Measurements from ENCODE around the gene EBF3.
"Not testable (repeated sequence)": the region's sequence is repeated elsewhere in the genome, so short reads cannot be mapped to it uniquely, and the experiment has no call there.

Gene EBF3

DNA sequence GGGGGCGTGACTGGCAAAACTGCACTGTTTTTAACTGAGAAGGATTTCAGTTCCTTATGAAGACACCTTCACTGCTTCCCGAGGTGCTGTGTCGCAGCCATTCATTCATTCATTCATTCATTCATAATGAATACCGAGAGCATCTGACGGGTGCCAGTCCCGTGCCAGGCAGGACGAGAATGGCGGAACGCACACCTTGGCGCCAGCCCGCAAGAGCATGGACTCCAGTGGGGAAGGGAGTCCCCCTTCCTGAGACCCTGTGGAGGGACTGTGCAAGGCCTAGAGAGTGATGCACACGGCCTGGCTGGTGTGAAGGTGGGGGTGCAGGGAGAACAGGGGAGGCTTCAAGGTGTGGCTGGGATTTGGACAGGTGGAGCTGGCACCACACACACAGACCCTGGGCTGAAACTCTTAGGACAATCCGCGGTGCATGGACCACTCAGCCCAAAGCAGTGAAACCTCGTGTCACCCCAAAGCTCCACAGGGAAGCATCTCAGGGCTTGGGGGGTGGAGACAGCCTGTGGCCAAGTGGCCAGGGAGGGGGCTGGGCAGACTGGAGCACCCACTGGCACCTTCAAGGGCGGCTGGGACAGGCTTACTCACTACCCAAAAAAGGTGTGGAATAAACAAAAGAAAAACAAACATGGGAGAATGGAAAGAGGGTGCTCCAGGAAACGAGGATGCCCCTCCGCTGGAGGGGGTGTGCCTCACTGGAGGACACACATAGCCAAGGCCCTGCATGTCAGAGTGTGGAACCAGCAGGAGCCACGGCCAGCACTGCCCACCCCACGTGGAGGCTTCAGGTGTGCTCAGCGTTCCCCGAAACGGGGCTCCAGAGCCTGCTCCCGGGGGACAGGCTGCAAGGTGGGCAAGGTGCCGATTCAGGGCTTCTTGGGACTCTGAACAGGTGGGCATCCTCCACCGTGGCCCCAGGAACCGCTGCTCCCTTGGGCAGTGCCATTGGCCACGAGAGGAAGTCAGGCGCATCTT, 37.7 kb downstream of the EBF3 start:
- DNase-seq, result no peak

DNA sequence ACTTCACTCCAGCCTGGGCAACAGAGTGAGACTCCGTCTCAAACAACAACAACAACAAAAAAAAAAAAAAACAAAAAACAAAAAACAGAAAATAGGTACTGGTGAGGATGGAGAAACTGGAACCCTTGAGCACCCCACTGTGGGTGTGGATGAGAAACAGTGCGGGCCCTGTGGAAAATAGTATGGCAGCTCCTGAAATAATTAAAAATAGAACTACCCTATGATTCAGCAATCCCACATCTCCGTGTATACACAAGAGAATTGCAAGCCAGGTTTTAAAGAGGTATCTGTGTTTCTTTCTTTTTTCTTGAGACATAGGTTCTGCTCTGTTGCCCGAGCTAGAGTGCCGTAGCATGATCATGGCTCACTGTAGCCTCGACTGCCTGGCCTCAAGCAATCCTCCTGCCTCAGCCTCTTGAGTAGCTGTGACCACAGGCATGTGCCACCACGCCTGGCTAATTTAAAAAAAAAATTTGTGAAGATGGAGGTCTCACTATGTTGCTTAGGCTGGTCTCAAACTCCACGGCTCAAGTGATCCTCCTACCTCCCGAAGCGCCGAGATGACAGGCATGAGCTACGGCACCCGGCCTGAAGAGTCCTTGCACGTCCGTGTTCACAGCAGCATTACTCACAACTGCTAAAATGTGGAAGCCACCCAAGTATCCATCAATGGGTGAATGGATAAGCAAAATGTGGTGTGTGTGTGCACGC, 39.5 kb downstream of the EBF3 start:
- DNase-seq, result no peak

DNA sequence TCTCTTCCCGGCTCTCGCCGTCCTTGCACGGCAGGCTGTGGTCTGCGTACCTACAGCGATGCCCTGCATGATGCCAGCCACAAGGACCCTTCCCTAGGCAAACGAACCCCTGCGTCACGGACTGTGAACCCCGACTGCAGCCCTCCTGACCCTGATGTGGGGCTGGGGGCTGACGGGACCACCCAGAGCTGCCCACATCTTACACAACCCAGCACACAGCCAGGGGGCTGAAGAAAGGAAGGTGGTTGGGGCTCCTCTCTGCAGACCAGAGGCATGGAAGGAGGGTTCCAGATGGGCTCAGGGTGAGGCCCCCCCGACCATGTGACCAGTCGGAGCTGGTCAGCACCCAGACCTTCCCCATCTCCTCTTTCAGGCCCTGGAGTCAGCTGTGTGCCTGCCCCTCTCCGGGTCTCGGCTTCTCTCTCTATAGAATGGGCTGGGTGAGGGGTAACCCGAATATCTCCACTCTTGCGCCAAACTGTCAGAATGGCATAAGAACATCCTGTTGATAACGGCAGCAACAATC, 41.4 kb downstream of the EBF3 start:
- DNase-seq, result no peak

DNA sequence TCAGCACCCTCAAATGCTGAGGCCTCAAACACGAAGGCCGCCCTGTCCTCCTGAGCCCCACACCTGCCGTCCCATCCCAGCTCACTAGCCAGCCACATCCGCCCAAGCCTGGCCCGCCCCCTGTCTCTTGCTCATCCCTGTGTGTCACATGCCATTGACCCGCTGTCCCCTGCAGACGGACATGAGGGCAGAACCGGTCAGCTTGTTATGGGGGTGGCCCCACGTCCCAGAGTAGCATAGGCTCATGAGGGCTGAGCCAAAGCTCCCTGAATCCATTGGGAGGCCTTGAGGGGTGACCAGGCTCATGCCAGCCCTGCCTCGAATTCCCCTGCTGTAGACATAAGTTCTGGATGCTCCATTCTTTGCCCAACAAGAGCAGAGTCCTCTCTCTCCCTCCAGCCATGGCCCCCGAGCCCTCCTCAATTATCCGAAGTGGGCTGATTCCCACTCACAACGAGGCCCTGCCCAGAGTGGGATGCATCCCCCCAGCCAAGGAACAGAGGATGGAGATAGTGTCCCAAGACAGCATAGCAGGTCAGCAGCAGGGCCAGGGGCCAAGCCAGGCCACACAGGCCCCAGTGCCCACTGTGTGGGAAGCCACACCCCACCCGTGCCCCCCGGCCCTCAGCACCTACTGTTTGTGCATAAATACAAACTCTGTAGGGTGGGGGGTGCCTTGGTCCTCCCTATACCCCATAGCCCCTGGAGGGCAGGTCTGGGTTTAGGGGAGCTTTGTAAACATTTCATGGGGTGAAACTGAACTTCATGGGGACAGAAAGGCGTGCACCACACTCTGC, 42.1 kb downstream of the EBF3 start:
- DNase-seq, result no peak

DNA sequence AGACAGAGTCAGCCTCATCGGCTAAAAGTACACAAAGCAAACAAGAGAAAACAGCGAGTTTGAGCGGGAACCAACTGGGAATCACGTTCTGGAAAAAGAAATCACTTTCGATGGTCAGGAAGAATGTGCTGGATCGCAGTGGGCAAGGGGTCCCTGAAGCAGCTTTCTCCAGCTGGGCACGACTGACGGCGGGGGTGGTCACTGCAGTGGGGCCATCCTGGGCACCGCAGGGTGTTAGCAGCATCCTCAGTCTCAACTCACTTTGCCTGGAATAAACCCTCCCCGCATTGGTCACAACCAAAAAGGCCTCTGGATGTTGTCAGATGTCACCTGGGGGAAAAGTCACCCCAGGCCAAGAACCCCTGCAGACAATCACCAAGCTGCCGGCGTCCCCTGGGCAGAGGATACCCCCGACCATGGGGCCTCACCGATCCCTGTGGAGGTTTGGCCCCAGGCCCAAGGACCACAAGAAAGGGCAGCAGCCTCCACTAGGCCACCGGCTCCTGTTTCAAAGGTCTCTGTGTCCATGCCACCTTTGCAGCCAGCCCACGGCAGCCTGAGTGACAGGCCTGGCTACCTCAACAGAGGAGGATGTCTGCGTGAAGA, 42.9 kb downstream of the EBF3 start:
- DNase-seq, result no peak

DNA sequence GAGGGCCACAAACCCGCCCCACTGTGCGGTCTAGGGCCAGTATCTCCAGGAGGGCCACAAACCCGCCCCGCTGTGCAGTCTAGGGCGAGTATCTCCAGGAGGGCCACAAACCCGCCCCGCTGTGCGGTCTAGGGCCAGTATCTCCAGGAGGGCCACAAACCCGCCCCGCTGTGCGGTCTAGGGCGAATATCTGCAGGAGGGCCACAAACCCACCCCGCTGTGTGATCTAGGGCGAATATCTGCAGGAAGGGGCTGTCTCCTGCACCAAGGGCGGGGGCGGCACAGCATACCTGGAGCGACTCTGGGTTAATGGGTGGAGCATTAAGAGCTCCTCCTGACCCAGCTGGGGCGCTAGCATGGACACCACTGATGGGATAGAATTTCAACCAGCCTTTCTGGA, 43.9 kb downstream of the EBF3 start:
- not testable (repeated sequence) for DNase-seq

DNA sequence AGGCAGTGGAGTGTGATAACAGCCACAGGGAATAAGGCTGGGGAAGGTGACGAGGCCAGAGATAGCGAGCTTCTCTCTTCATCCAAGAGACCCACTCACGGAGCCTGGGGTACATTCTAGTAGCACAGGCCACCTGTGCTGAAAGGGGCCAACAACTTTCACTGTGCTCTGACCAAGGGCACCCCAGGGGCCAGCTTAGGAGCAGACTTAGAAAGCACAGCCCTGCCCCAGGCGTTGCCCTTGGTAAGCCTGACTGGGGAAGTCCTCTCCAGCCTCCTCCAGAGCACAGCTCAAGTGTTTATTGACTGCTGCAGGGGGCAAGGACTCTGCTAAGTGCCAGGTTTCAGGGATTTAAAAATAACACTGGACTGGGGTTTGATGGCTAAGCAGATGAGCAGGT, 44.7 kb downstream of the EBF3 start:
- DNase-seq, result no peak

DNA sequence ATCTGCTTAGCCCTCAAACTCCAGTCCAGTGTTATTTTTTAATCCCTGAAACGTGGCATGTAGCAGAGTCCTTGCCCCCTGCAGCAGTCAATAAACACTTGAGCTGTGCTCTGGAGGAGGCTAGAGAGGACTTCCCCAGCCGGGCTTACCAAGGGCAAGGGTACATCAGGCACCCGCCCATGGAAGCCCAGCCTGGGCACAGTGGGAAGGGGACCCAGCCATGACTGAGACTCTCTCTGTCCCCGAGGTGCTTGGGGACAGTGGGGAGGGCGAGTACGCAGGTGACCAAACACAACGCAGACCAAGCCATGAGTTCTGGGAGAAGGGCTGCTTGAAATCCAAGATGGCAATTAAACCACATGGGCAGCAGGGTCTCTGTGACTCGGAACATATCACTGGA, 45.2 kb downstream of the EBF3 start:
- no peak for DNase-seq

DNA sequence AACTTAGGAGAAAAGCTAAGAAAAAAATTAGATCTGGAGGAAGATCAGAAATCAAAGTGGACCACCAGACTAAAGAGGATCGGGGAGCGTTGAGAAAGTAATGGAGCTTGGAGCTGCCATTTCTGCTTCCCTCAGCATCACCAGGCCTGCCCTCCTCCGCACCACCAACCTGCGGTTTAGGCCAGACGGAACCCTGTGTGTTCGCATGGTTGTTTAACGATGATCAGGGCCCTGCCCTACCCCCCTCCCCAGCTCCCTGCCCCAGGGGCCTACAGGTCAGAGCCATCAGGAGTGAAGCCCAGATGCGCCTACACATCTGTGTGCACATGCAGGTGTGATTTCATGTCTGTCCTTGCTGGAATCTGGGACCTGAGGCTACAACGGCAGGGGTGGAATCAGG, 45.7 kb downstream of the EBF3 start:
- no peak for DNase-seq

DNA sequence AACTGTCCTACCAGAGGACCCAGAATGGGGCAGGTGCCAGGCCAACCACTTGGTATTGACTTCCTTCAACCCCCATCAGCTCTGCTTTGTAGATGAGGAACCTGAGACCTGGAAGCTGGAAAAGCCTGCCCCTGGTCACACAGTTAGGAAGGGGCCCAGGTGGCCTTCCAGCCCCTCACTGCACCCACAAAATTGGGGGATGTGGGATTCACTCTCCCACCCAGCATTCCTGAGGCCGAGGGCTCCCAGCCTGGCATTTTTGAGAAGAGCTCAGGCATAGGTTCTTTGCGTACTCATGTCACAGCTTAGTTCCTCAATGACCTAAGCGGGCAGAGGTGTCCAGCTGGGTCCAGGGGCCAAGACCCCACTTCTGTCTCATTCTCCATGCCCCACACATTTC, 46.1 kb downstream of the EBF3 start:
- DNase-seq, result no peak

DNA sequence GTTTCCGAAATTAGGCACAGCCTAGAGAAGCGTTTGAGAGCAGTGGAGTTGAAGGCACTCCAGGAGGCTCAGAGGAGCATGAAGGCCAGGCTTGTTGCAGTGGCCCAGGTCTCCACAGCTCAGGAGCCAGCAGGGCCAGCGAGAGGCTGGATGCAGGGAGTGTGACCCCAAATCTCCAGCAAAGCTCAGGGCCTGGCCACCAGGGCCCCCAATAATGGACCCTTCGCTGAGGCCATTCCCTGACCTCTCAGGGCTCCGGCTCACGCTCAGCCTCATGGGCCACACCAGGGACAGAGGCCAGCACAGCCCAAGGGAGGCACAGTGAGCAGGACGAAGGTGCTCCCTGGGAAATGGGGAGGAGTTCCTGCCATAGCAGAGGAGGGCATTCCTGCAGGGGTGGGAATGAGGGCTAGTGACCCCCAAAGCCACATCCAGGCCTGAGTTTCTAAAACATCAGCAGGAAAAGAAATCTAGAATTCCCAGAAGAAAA, 47.5 kb downstream of the EBF3 start:
- no peak for DNase-seq

DNA sequence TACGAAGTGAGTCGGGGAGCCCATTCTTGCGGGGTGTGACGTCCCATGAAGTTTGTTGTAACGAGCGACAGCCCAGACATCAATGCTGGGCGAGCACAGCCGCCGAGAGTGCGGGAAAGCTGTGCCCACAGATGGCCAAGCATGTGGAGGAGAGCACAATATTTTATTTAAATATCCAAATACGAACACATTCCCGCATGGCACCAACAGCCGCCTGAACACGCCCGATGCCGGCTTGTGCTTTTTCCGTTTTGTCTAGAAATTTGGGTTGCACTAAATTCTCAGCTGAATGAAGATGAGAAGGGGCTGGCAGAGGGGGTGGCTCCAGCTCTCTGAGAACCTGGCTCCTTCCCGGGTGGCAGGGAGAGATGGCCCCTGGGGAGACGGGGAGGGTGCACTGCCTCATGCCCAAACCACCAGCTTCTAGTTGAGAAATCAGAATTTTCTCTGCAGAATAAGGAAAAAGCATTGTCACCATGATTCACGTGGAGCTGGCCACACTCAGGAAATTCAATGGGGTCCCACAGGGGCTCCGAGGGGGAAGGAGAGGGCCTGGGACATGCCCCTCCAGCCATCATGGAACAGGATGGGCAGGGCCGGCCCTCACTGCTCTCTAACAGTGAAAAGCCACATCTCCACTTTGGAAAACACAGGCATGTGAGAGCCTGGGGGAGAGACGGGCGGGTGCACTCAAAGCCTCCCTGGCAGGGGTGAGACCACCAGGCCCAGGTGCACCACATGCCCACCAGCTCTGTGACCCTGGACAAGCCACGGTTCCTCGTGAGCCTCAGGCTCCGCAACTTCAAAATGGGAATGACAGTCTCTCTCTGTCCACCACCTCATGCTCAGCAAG, 48.3 kb downstream of the EBF3 start:
- DNase-seq, result no peak

DNA sequence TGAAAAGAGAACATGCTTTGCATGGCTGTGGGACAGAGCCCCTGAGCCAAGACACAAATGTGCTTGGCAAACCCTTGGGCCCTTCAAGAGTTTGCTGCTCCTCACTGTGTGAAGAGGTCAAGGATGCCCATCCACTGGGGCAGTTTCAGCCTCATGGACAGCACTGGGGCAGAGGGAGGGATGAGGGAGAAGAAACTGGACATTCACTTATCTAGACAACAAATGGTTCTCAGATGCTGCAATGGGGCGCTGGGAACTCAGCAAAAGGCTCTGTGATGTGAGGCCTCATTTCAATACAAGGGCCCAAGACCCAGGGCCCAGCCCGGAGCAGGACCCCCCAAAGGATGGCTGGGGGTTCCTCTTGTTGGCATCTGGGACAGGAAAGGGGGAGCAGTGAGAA, 49.1 kb downstream of the EBF3 start:
- DNase-seq, result no peak

DNA sequence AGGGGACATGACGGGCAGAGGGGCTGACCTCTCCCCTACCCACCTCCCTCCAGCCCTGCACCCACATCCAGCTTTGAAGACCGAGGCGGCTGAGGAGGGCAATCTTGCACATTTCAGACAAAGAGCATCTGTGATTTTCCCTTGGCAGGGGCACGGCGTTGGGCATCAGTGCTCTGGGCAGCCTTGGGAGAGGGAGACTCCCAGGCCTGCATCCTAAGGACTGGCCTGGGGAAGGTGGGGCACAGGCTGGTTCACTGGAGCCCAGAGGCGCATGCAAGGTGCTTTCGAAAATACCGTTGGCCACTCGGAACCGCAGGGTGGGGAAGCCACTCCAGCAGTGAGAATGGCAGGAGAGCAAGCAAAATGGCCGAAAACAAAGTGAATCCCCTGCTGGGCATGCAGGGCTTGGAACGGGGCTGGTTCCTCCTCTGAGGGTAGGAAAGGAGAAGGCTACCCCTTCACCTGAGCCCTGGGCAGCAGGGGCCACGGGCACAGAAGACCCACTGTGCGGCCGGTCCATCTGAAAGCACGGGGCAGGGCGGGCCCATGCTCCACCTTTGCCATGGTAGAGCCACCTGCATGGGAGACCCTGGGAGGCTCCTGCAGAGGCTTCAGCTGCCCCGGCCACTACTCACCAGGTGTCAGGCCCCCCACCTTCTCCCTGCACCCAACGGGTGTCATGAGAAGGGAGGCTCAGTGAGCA, 49.8 kb downstream of the EBF3 start:
- no peak for DNase-seq

DNA sequence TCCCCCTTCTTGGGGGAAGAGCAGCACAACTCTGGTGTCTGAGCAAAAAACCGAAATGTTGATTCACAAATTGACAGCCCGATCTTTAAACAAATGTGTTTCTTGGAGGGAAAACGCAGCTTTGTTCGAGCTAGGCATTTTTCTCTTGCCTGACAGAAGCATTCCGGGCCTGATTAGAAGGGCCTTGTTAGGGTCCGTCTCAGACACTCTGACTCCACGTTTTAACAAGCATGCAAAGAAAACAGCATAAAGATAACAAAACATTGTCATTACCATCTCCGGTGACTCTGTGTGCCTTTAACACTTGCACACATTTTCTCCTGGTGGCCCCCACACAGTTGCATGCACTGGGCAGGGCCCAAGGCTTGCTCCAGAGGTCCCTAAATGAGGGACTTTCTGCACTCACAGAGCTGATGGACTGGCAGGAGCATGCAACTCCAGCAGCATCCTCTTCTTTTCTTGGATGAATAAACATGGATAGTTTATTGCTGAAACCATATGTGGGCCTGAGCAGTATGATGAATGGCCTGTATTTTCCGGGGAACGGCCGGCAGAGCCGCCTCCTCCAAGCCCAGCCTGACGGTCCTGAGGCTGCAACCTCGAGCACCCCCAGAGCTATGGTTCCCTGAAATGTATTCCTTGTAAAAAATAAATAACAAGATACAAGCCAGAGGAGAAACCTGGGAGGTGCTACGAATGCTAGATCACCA, 50.9 kb downstream of the EBF3 start:
- no peak for DNase-seq

DNA sequence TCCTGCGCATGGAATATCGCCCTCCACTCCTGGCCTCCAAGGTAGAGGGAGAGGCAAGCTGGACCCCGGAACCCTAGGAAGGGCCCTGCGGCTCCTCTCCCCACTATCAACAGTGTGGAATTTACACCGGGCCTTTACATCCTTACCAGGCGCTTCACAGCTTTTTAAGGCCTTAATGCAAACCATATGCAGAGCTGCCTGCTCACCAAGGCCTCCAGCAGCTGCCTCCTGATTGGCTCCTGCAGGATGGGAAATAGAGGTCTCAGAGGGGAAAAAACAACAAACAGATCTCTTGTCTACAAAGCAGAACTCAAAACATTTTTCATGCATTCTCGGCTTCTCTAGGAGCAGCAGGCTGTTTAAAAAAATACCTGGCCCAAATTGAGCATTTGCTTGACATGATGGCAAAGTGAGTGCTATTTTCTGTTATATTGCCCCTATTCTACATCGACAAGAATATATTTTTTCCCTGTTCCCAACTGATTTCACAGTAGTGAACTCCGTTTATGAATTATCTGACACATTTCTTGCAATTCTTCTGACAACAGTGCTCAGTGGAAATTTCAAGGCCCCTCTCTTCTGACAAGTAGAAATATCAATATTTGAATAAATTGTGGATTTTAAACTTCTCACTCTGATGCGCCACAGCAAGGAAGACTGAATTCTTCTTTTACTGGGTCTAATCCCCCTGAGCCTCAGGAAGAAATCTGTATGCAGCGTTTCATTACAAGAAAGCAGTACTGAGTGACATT, 51.7 kb downstream of the EBF3 start:
- no peak for DNase-seq

DNA sequence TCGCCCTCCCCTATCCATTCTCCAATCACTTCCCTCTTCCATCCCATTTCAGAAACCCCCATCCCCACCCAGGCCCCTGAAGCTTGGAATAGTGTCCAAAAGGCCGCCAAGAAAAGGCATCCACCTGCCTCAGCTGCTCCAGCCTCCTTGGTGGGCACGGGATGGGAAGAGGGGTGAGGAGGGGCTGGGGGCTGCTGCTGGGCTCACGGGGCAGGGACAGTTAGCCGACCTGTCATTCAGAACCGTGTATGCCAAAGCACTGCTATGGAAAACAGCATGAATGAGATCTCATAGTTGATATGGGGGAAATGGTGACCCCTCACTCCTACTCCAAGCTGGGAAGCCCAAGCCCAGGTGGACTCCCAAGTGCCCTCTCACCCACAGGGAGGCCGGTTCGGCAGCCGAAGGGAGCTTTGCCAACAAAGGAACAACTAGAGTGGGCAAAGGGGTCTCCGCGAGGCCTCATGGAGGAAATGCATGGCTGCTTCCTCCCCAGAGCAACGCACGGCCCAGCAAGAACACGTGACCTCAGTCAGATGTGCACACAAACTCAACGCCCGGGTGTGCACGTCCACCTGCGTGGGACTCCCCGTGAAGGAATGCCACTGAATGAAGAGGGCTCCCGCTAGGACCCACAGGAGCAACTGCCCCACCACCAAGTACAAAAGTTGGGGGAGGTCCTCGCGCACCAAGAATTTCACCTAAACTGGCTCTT, 52.5 kb downstream of the EBF3 start:
- DNase-seq, result no peak

DNA sequence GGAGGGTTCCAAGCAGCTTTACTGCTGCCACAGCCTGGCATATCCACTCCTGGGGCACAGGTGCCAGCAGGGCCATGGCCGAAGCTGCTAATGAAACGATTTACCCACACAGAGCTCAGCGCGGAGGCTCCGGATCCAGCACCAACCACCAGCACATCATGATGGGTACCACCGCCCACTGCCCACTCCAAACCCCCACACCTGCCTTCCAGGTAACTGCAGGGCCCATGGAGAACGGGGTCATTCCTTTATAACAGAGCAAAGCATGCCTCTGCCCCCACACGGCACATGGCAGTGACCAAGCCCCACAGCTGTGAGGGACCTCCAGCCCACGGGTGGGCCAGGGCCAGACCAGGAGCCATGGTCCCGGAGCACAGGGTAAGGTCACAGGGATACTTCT, 53.2 kb downstream of the EBF3 start:
- no peak for DNase-seq
